NCI-H1105 (cell line): ENCODE results near the gene GOLGA6L2.
"Not testable (repeated sequence)": the region's sequence is repeated elsewhere in the genome, so short reads cannot be mapped to it uniquely, and the experiment has no call there.

Experiments
- DNase-seq: peaks from one replicate; lab custom pipeline; 2025; lab: John Stamatoyannopoulos, UW

The GOLGA6L2 gene

GRCh38 chr15:23425327-23425726 is 21.7 kb downstream of the GOLGA6L2 start:
- not testable (repeated sequence) for DNase-seq

- DNase-seq, result no peak
Measured at GRCh38 chr15:23424111-23424904, 22.7 kb downstream of the GOLGA6L2 start.

- DNase-seq, result no peak
Measured at GRCh38 chr15:23422946-23423708, 23.9 kb downstream of the GOLGA6L2 start.

GRCh38 chr15:23422099-23422945 is 24.7 kb downstream of the GOLGA6L2 start:
- DNase-seq, result no peak

GRCh38 chr15:23420806-23421575 is 26.1 kb downstream of the GOLGA6L2 start:
- DNase-seq, result no peak

GRCh38 chr15:23416349-23417276 is 30.4 kb downstream of the GOLGA6L2 start:
- no peak for DNase-seq

- not testable (repeated sequence) for DNase-seq
Measured at GRCh38 chr15:23415866-23416265, 31.2 kb downstream of the GOLGA6L2 start.

GRCh38 chr15:23415321-23415865 is 31.6 kb downstream of the GOLGA6L2 start:
- no peak for DNase-seq

GRCh38 chr15:23412881-23413600 is 34.0 kb downstream of the GOLGA6L2 start:
- DNase-seq, result not testable (repeated sequence)

GRCh38 chr15:23411841-23412240 is 35.2 kb downstream of the GOLGA6L2 start:
- DNase-seq, result no peak

- DNase-seq, result no peak
Measured at GRCh38 chr15:23403550-23403949, 43.5 kb downstream of the GOLGA6L2 start.

GRCh38 chr15:23402544-23402943 is 44.5 kb downstream of the GOLGA6L2 start:
- no peak for DNase-seq

GRCh38 chr15:23402140-23402539 is 44.9 kb downstream of the GOLGA6L2 start:
- no peak for DNase-seq

GRCh38 chr15:23401627-23402026 is 45.4 kb downstream of the GOLGA6L2 start:
- DNase-seq, result no peak

GRCh38 chr15:23399207-23399606 is 47.8 kb downstream of the GOLGA6L2 start:
- not testable (repeated sequence) for DNase-seq

GRCh38 chr15:23398357-23398756 is 48.7 kb downstream of the GOLGA6L2 start:
- DNase-seq, result not testable (repeated sequence)

- DNase-seq, result no peak
Measured at GRCh38 chr15:23397779-23398178, 49.3 kb downstream of the GOLGA6L2 start.

- no peak for DNase-seq
Measured at GRCh38 chr15:23395832-23396231, 51.2 kb downstream of the GOLGA6L2 start.

- DNase-seq, result no peak
Measured at GRCh38 chr15:23395030-23395692, 51.9 kb downstream of the GOLGA6L2 start.
